NCI-H187 treated with DMSO at 0.1 percent for 48 hours (cell line): ENCODE measurements around the gene TMEM95.
"Not testable (repeated sequence)": the region's sequence is repeated elsewhere in the genome, so short reads cannot be mapped to it uniquely, and the experiment has no call there.

ENCODE experiments used
- DNase-seq: peaks from one replicate; lab custom pipeline; 2025; lab: John Stamatoyannopoulos, UW

The TMEM95 gene

GRCh38 chr17:7346761-7347614 is 8.0 kb upstream of the TMEM95 start:
- no peak for DNase-seq

DNA sequence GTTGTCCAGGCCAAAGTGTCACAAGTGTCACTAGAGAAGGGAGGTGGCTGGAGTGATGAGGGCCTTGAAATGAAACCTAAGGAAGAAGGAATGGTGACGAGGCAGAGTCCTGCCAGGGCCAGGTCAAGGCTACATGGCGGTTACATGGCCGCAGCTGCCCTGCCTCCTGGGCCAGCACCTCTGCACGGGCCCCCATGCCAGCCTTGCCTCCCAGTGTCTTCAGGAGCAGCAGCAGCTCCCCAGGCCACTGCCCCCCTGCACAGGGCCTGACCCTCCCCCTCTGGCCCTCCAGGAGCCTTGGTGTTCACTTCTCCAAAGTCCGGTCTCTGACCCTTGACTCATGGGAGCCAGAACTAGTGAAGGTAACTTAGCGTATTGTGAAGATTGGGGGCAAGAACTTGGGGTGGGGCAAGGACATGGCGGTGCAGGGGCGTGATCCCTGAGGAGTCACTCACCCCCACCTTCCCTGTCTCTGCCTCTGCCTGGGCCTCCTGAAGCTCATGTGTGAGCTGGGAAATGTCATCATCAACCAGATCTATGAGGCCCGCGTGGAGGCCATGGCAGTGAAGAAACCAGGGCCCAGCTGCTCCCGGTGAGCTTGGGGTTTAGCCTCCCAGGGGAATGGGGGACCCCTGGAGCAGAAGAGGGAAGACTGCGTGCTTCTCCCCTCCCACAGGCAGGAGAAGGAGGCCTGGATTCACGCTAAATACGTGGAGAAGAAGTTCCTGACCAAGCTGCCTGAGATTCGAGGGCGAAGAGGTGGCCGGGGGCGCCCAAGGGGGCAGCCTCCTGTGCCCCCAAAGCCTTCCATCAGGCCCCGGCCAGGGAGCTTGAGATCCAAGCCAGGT is 7.1 kb upstream of the TMEM95 start:
- DNase-seq, result no peak

DNA sequence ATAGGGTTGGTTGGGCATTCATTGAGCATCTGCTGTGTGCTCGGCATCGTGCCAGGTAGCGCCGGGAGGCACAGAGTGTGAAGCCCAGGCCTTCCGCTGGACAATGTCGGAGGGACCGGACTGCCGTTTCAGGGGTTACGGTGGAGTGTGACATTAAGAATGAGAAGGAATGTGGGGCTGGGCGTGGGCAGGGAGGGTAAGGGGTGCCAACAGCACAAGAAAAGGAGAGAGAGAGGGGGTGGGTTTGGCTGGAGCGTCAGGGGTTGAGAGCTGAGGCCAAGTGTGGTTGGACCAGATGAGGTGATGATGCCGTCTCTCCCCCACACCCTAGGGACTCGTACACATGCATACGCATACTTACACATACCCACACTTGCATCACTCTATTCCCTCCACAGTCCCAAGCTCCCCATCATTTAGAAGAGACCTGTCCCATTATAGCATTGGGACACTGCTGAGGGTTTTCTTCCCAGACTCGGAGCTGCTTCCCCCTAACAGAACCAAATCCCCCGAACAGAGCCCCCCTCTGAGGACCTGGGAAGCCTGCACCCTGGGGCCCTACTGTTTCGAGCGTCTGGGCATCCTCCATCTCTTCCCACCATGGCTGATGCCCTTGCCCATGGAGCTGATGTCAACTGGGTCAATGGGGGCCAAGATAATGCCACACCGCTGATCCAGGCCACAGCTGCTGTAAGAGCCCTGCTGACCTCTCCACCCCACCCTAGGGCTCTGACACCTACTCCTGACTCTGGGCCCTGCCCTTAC is 6.3 kb upstream of the TMEM95 start:
- DNase-seq, result no peak

DNA sequence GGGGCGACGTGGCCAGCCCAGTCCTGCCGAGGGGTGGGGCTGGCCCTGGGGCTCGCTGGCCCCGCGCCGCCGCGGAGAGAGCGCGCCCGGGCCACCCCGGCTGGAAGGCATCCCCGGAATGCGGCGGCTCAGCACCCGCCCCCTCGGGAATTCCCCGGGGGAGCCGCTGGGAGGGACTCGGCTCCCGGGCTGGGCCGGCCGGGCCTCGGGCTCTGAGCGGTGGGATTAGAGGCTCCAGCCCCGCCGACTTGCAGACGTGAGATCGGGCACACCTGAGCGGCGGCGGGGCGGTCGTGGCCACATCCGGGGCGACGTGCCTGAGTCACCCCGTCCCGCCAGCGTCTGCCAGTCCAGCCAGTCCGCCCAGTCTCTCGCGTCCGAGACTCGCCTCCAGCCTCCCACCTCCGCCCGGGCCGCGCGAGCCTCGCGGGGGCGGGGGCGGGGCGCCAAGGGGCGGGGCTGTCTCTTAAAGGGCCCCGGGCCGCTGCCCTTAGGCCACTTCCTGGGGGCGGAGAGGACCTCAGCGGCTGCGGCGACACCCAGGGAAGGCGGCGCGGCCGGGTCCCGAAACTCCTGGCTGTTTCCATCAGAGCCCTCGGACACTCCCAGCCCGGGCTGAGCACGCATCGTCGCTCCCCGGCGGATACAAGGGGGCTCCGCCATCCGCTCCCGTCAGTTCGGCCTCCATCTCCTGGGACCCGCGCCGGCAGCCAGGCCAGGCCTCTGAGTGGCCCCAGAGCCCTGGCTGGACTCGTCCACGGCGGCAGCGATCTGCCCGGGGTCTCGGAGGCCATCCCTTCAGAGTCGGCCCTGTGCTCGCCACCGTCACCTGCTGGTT is 3.1 kb upstream of the TMEM95 start, which contains the start of gene KCTD11:
Gene KCTD11 (plus strand): TSS at position 498 of the 838 bp plus-strand sequence.
- DNase-seq, result no peak

GRCh38 chr17:7352503-7352889 is 2.5 kb upstream of the TMEM95 start:
- no peak for DNase-seq

GRCh38 chr17:7352910-7353635 is 1.9 kb upstream of the TMEM95 start:
- DNase-seq, result no peak

- DNase-seq, result no peak
Observed at GRCh38 chr17:7354262-7354843, 603 bp upstream of the TMEM95 start.

DNA sequence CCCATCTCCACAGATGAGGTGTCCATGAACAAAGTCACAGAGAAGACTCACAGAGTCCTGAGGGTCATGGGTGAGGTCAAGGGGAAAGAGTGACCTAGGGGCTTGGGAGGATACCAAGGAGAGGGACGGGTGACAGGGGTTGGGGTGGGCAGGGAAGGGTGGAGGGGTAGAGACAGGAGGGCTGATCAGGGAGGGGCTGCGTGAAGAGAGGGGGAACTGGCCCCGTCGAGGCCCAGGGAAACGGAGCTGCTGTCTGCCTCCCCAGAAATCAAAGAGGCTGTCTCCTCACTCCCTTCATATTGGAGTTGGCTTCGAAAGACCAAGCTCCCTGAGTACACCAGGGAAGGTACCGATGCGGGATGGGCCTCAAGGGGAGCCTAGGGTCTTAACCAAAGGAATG is 617 bp downstream of the TMEM95 start:
- no peak for DNase-seq

DNA sequence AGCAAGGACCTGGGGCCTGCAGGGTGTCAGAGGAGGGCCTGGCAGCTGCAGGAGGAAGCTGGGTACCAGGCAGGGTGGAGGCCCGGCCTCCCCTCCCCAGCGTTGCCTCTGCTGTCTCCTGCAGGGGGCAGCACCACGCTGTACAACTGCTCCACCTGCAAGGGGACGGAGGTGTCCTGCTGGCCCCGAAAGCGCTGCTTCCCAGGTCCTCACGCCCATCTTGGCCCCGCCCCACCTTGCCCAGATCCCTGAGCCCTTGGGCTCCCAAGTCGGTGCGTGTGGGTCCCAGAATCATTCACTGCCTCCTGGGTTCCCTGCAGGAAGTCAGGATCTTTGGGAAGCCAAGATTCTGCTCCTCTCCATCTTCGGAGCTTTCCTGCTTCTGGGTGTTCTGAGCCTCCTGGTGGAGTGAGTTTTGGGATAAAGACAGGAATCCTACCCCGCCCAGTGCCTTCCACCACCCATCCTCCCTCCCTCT is 1.2 kb downstream of the TMEM95 start:
- no peak for DNase-seq

DNA sequence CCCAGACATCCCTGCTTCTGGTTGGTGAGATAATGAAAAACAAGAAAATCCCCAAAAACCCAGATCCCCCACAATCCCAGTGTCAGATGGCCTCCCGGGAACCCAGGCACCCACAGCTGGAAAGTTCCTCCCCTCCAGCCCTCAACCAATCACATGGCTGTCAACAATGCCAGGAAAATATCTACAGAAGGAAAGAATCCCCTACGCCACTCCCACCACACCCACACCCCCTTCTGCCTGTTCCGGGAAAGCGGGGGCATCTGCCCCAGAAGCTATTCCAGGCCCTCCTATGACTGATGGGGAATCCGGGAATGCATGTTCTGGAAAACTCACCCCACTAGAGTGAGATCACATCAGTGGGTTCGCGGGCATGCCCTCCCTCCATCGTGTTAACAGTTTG is 1.8 kb downstream of the TMEM95 start:
- no peak for DNase-seq

DNA sequence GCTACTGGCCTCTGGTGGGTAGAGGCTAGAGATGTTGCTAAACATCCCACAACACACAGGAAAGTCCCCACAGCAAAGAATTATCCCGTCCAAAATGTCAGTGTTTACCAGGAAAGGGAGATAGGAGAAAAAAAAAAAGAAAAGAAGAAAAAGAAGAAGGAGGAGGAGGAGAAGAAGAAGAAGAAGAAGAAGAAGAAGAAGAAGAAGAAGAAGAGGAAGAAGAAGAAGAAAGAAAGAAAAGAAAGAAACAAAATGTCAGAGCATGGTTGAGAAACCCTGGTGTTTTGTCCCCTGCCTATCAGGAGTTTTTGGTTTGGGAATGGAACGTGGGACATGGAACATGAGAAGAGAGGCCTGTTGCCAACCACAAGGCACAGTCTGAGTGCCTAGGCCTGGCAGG is 2.4 kb downstream of the TMEM95 start:
- DNase-seq, result no peak

DNA sequence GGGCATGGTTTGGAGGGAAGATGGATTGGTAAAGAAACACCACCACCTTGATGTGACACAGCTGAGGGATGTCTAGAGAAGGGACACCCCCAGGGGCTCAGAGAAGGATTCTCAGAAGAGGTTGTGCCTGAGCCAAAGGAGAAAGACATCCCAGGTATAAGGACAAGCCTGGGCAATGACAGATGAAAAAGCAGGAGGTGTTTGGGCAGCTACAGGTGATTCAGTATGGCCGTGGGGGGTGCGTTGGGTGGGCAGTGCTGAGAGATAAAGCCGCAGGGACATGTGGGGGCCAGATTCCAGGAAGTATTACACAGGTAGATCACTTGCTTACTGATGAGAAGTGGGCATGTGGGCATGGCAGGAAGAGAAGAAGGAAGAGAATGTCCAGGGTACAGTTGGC is 7.0 kb downstream of the TMEM95 start:
- no peak for DNase-seq

DNA sequence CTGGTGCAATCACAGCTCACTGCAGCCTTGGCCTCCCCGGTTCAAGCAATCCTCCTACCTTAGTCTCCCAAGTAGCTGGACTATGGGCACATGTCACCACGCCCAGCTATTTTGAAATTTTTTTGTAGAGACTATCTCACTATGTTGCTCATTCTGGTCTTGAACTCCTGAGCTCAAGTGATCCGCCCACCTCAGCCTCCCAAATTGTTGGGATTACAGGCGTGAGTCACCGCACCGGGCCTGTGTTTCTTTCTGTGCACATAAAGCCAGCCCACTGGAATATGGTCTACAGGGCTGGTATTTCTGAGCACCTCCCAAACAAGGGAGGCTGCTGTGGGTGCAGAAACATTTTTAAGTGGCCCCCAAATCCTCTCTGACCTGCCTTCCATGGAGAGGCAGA is 8.4 kb downstream of the TMEM95 start:
- no peak for DNase-seq

- not testable (repeated sequence) for DNase-seq
Observed at GRCh38 chr17:7365963-7366362, 11.0 kb downstream of the TMEM95 start.

DNA sequence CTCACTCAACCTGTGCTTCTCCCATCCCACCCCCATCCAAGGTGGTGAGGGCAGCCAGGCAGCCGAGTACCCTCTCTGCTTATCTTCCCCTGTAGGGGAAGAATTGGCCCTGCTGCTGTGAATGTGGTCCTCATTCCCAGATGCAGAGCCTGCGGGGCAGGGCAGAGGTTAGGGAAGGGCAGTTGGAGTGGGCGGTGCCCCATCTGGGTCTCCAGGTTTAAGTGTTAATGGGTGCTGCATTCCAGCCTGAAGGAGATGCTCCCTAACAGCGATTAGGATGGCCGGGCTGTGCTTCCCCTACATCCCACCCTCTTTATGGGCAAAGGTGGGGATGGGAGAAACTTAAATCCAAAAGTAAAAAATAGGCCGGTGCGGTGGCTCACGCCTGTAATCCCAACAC is 12.1 kb downstream of the TMEM95 start:
- no peak for DNase-seq

DNA sequence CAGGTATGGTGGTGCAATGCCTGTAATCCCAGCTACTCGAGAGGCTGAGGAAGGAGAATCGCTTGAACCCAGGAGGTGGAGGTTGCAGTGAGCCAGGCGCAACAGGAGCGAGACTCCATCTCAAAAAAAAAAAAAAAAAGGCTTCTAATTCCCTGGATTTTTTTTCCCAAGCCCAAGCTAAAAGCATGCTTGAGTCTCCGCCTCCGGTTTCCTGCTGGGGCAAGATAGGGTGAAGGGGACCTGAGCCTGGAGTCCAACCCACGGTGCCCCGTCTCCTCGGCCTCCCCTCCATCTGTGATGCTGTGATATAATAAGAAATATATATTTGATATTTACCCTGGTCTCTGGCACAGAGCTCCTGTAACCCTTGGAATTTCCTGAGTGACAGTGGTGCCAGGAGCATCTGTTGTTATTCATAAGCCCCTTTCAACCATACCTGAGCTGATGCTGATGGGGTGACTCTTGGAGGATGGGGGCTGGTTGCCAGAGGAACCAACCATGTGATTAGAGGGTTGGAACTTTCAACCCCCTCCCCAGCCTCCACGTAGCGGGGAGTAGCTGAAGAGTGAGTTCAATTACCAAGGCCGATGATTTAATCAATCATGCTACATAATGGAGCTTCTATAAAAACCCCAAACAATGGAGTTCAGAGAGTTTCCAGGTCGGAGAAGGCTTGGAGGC is 13.1 kb downstream of the TMEM95 start:
- DNase-seq, result no peak

GRCh38 chr17:7368599-7368994 is 13.6 kb downstream of the TMEM95 start:
- DNase-seq, result not testable (repeated sequence)

DNA sequence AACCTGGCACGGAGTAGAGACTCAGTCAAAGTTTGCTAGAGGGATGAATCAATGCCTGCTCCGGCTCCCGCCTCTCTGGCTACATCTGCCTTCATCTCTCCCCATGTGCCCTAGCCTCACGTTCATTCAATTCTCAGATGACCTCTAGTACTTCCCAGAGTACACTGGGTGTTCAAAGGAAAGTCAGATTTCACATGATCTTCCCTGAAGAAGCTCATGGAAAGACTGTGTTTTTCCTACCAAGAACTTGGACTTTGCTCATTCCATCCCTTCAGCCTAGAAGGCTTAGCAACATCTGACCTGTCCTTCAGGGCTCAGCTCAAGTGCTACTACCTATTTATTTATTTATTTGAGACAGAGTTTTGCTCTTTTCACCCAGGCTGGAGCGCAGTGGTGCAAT is 14.9 kb downstream of the TMEM95 start:
- no peak for DNase-seq

- no peak for DNase-seq
Observed at GRCh38 chr17:7370853-7371252, 15.9 kb downstream of the TMEM95 start.

- no peak for DNase-seq
Observed at GRCh38 chr17:7374353-7374752, 19.4 kb downstream of the TMEM95 start.
